ENCODE data around the gene SNAP29. TPM values are rescaled to one million over a fixed set of nuclear protein-coding genes. Genes with fewer than 3 reads are reported as not detected.
"Not testable (repeated sequence)": the region's sequence is repeated elsewhere in the genome, so short reads cannot be mapped to it uniquely, and the experiment has no call there.

The SNAP29 gene
- total and polyA plus RNA-seq, 12 donors = 15.1 to 76.5 (median 24.7) TPM

GRCh38 chr22:20904980-20905355 lies 46.2 kb downstream of the SNAP29 start:
- intact Hi-C loops (cut with DNase I) = no loop called here
- H3K4me1 ChIP-seq (replicated peaks in 1 of 2) = no peaks in the 10 kb centered on the region
- no peak overlapping the region for H3K4me3 ChIP-seq
- no peaks in the 10 kb centered on the region for H3K27me3 ChIP-seq
- peak overlapping the region in 1 of 5 donors; percentile 64 for H3K27ac ChIP-seq
- no peaks in the 10 kb centered on the region for H3K36me3 ChIP-seq (replicated peaks in 1 of 2)
- WGBS, 4 donors = 57 to 68% (median 60%) methylated on average over 3 of the region's 3 CpGs
- DNase-seq = no peak
- H3K9me3 ChIP-seq (replicated peaks in 1 of 3) = no peaks in the 10 kb centered on the region
- TF ChIP-seq POLR2A (IDR thresholded peaks at IDR 0.05) = no peak
- TF ChIP-seq, protein P1, sequence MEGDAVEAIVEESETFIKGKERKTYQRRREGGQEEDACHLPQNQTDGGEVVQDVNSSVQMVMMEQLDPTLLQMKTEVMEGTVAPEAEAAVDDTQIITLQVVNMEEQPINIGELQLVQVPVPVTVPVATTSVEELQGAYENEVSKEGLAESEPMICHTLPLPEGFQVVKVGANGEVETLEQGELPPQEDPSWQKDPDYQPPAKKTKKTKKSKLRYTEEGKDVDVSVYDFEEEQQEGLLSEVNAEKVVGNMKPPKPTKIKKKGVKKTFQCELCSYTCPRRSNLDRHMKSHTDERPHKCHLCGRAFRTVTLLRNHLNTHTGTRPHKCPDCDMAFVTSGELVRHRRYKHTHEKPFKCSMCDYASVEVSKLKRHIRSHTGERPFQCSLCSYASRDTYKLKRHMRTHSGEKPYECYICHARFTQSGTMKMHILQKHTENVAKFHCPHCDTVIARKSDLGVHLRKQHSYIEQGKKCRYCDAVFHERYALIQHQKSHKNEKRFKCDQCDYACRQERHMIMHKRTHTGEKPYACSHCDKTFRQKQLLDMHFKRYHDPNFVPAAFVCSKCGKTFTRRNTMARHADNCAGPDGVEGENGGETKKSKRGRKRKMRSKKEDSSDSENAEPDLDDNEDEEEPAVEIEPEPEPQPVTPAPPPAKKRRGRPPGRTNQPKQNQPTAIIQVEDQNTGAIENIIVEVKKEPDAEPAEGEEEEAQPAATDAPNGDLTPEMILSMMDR (IDR thresholded peaks at IDR 0.05) = no peak

GRCh38 chr22:20905415-20906386 lies 46.9 kb downstream of the SNAP29 start:
- H3K9me3 ChIP-seq (replicated peaks in 1 of 3) = no peaks in the 10 kb centered on the region
- H3K36me3 ChIP-seq (replicated peaks in 1 of 2) = no peaks in the 10 kb centered on the region
- 66 to 81% (median 77%) methylated on average over 4 of the region's 4 CpGs for WGBS, 4 donors
- TF ChIP-seq, protein P1 (IDR thresholded peaks at IDR 0.05) = no peak
- TF ChIP-seq POLR2A (IDR thresholded peaks at IDR 0.05) = no peak
- no peak overlapping the region for H3K27ac ChIP-seq
- no peaks in the 10 kb centered on the region for H3K4me1 ChIP-seq (replicated peaks in 1 of 2)
- no peaks in the 10 kb centered on the region for H3K27me3 ChIP-seq
- H3K4me3 ChIP-seq = no peak overlapping the region
- no peak for DNase-seq
- intact Hi-C loops (cut with DNase I) = no loop called here

- DNase-seq = no peak
- 77 to 87% (median 82%) methylated on average over 3 of the region's 3 CpGs for WGBS, 4 donors
- intact Hi-C loops (cut with DNase I) = no loop called here
These were observed 47.6 kb downstream of the SNAP29 start for GRCh38 chr22:20906387-20906767.

GRCh38 chr22:20908717-20909116 lies 49.9 kb downstream of the SNAP29 start:
- H3K4me1 ChIP-seq (replicated peaks in 1 of 2); H3K36me3 ChIP-seq (replicated peaks in 1 of 2); H3K9me3 ChIP-seq (replicated peaks in 1 of 3); DNase-seq; intact Hi-C loops (cut with DNase I); H3K27me3 ChIP-seq; H3K27ac ChIP-seq; H3K4me3 ChIP-seq: not testable (repeated sequence)
- WGBS, 4 donors = 82 to 91% (median 85%) methylated on average over 5 of the region's 5 CpGs

More at GRCh38 chr22:20906387-20906767, 47.6 kb downstream of the SNAP29 start:
- no peaks in the 10 kb centered on the region for H3K9me3 ChIP-seq (replicated peaks in 1 of 3)
- TF ChIP-seq, protein P1 (IDR thresholded peaks at IDR 0.05) = no peak
- TF ChIP-seq POLR2A (IDR thresholded peaks at IDR 0.05) = no peak
- no peak overlapping the region for H3K4me3 ChIP-seq
- no peaks in the 10 kb centered on the region for H3K4me1 ChIP-seq (replicated peaks in 1 of 2)
- H3K36me3 ChIP-seq (replicated peaks in 1 of 2) = no peaks in the 10 kb centered on the region
- no peaks in the 10 kb centered on the region for H3K27me3 ChIP-seq
- H3K27ac ChIP-seq = no peak overlapping the region
